Activated CD4-positive, alpha-beta memory T cell treated with anti-CD3 and anti-CD28 coated beads for 36 hours (primary cell): ENCODE measurements around the gene CCDC198. TPM values are rescaled to one million over a fixed set of nuclear protein-coding genes. Genes with fewer than 3 reads are reported as not detected.
A peak's percentile ranks its signal among the peaks of the same experiment; 100 is the strongest.

Source experiments
- CTCF ChIA-PET: fragments of 350-600 bp; sonication (Branson Sonifier 250); formaldehyde crosslinking; loops from one replicate; lab custom pipeline; 2021; ENCODE audit warnings: antibody characterized with exemption, inconsistent platforms; lab: Charles Lee
- POLR2A ChIA-PET: fragments of 350-600 bp; sonication (Branson Sonifier 250); formaldehyde crosslinking; loops from one replicate; lab custom pipeline; 2021; ENCODE audit warnings: antibody characterized with exemption; lab: Charles Lee
- DNase-seq: peaks from one replicate; pipeline ENCODE4 v3.0.0-alpha.2; 2020
- H3K27ac Mint-ChIP-seq: one replicate; pipeline ENCODE4 v1.8.0; 2021; ENCODE audit warnings: mixed read lengths
- H3K27me3 Mint-ChIP-seq: one replicate; pipeline ENCODE4 v1.8.0; 2021; ENCODE audit warnings: mixed read lengths
- H3K36me3 Mint-ChIP-seq: one replicate; pipeline ENCODE4 v1.8.0; 2021; ENCODE audit warnings: mixed read lengths
- H3K4me1 Mint-ChIP-seq: one replicate; pipeline ENCODE4 v1.8.0; 2021; ENCODE audit warnings: low read depth, mixed read lengths
- H3K4me3 Mint-ChIP-seq: one replicate; pipeline ENCODE4 v1.8.0; 2021; ENCODE audit warnings: mild to moderate bottlenecking, mixed read lengths
- H3K9me3 Mint-ChIP-seq: one replicate; pipeline ENCODE4 v1.8.0; 2021; ENCODE audit warnings: mixed read lengths
- intact Hi-C: fragments of 100-400 bp; cut with micrococcal nuclease; formaldehyde crosslinking; loops from one replicate; pipeline ENCODE4 v1.15.1; 2023
- total RNA-seq, 2 experiments: library from RNA; stranded (reverse); gene quantifications; one replicate each; pipeline ENCODE4 v1.2.3, GENCODE V29; 2021

The CCDC198 gene, protein sequence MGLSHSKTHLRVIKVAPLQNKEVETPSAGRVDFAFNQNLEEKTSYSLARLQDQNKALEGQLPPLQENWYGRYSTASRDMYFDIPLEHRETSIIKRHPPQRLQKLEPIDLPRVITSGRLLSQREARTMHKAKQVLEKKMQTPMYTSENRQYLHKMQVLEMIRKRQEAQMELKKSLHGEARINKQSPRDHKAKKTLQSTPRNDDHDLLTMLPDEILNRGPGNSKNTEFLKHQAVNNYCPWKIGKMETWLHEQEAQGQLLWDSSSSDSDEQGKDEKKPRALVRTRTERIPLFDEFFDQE
- not detected for total RNA-seq

DNA sequence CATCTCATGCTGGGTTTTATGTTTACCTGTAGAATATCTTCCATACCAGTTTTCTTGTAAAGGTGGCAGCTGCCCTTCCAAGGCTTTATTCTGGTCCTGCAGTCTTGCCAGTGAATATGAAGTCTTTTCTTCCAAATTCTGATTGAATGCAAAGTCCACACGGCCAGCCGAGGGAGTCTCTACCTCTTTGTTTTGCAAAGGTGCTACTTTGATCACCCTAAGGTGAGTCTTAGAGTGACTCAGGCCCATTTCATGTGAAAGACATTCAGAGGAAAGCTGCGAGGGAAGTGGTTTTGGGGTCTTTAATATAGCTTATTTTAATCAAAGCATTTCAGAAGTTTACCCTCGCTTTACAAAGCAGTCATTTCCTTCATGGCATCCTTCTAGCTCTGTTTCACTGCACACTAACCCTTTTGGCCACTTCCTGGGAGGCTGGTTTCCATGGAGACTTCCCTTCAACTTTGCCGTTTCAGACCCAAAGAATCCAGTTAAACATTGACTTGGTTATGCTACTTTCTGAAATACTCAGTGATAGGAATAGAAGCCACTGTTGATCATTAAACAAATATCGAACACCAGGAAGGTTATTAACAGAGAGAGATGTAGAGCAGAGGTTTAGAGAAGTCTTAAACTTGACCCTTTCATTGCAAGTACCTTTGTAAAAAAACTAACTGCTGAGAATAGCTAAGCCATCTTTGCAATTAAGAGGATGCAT is at the start of gene CCDC198:
CCDC198 (minus strand) TSS at position 391 of the 715 bp plus-strand sequence; CDS start at position 249, 142 bp downstream.
- no peak for DNase-seq
- Mint-ChIP-seq H3K9me3 (no peaks in the 10 kb centered on the region), H3K4me1 (no peaks in the 10 kb centered on the region), H3K27me3 (peaks cover 2% of the 10 kb centered on the region), H3K36me3 (no peaks in the 10 kb centered on the region), H3K27ac (no peak within 1 kb of the TSS), H3K4me3 (no peak within 1 kb of the TSS)
- intact Hi-C loops, result no loop called here
- CTCF ChIA-PET, result no interaction called here
- POLR2A ChIA-PET, result no interaction called here

DNA sequence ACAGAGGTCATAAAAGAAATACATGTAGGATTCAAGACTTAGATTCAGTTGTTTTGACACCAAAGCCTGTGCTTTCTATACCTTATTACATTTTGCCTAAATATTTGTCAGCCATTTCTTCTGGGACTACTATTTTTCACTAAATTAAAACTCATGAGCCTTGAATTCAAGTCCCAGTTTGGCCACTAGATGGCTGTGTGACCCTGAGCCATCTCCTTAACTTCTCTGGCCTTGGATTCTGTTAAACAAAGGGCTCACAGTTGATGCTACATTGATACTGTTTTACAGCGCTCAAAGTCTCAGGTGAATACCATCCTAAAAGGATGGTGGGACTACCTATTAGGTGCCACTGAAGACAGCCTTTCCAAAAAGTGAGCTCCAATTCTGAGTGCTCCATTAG is 39.6 kb upstream of the CCDC198 start:
- Mint-ChIP-seq H3K27me3 (peaks cover 7% of the 10 kb centered on the region), H3K4me3 (no peak overlapping the region)
- CTCF ChIA-PET, result interaction anchor here (1.5 to 2.0 kb wide), 2 partner anchors 25 to 540 kb away, joined by 3 to 4 read pairs; no protein-coding TSS in a partner anchor

DNA sequence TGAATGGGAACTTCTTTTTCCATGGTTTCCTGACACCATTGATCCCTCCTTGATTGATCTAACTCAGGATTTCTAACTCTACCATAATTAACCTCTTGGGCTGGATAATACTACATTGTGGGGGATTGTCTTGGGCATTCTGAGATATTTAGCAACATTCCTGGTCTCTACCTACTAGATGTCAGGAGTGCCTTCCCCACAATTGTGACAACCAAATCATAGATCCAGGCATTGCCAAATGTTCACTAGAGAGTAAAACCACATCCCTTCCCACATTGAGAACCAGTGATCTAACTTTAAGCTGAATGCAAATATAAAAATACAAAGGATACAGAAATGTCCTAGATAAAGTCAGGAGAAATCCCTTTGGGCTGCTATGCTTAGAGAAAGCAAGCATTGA is 36.9 kb upstream of the CCDC198 start:
- intact Hi-C loops, result no loop called here
- peaks cover 7% of the 10 kb centered on the region for H3K27me3 Mint-ChIP-seq

More for the DNA sequence above, 39.6 kb upstream of the CCDC198 start:
- no peaks in the 10 kb centered on the region for H3K4me1 Mint-ChIP-seq
- peaks cover 13% of the 10 kb centered on the region for H3K9me3 Mint-ChIP-seq
- peak; percentile 20 for DNase-seq
- H3K36me3 Mint-ChIP-seq, result no peaks in the 10 kb centered on the region
- no peak overlapping the region for H3K27ac Mint-ChIP-seq
- POLR2A ChIA-PET, result no interaction called here
- intact Hi-C loops, result loop anchor here (1.0 kb wide), 1 partner anchor 539 kb away; no protein-coding TSS in a partner anchor

DNA sequence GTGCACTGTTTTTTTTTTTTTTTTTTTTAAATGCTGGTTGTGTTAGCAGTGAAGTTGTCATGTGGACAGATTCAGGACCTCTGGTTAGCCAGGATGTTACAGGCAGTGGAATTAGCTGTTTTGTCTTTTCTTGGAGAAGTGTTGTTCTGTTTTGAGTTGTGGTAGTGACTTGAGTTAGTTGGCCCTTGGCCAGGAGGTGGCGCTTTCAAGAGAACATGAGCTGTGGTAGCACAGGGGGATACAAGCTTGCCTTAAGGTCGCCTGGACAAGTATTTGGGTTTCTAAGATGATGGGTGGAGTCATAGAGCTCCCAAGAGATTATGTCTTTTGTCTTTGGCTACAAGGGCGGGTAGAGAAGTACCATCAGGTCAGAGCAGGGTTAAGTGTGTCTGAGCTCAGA is 33.3 kb upstream of the CCDC198 start:
- H3K9me3 Mint-ChIP-seq, result peaks cover 33% of the 10 kb centered on the region
- CTCF ChIA-PET, result no interaction called here
- intact Hi-C loops, result no loop called here
- H3K4me3 Mint-ChIP-seq, result no peak overlapping the region
- peaks cover 7% of the 10 kb centered on the region for H3K27me3 Mint-ChIP-seq
- no peaks in the 10 kb centered on the region for H3K4me1 Mint-ChIP-seq
- POLR2A ChIA-PET, result no interaction called here
- H3K36me3 Mint-ChIP-seq, result no peaks in the 10 kb centered on the region
- DNase-seq, result no peak
- no peak overlapping the region for H3K27ac Mint-ChIP-seq

More for the DNA sequence above, 36.9 kb upstream of the CCDC198 start:
- CTCF ChIA-PET, result no interaction called here
- Mint-ChIP-seq H3K4me1 (no peaks in the 10 kb centered on the region), H3K9me3 (peaks cover 17% of the 10 kb centered on the region), H3K36me3 (no peaks in the 10 kb centered on the region), H3K27ac (no peak overlapping the region), H3K4me3 (no peak overlapping the region)
- POLR2A ChIA-PET, result no interaction called here
- DNase-seq, result no peak

DNA sequence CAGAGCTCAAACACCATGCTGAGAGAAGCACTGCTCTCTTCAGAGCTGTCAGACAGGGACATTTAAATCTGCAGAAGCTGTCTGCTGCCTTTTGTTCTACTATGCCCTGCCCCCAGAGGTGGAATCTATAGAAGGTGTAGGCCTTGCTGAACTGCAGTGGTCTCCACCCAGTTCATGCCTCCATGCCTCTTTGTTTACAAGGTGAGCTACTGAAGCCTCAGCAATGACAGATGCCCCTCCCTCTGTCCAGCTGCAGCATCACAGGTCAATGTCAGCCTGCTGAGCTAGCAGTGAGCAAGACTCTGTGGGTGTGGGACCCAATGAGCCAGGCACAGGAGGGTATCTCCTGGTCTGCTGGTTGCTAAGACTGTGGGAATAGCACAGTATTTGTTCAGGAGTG is 25.4 kb upstream of the CCDC198 start:
- Mint-ChIP-seq H3K36me3 (peaks cover 5% of the 10 kb centered on the region), H3K4me3 (no peak overlapping the region), H3K27me3 (peaks cover 3% of the 10 kb centered on the region), H3K9me3 (peaks cover 59% of the 10 kb centered on the region), H3K4me1 (no peaks in the 10 kb centered on the region), H3K27ac (no peak overlapping the region)
- CTCF ChIA-PET, result no interaction called here
- POLR2A ChIA-PET, result no interaction called here
- intact Hi-C loops, result no loop called here
- DNase-seq, result no peak

DNA sequence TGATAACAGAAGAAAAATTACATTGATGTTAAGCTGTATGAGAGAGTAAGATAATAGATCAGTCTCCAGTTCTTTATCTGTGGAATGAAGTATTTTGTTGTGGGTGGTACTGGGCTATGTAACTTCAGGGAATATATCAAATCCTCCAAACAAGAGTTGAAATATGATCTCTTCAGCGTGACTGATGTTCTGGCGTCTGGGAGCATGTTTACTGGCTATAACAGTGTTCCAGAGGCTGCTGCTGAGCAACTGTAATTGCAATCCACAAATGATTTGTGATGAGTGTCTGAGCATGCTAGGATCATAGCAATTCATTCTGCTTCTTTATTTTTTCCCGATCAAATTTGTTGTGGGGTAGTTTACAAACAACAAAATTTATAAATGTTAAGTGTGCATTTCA is 18.6 kb upstream of the CCDC198 start:
- Mint-ChIP-seq H3K36me3 (peaks cover 2% of the 10 kb centered on the region), H3K4me3 (no peak overlapping the region), H3K9me3 (peaks cover 25% of the 10 kb centered on the region), H3K27ac (no peak overlapping the region), H3K27me3 (peaks cover 3% of the 10 kb centered on the region), H3K4me1 (no peaks in the 10 kb centered on the region)
- POLR2A ChIA-PET, result no interaction called here
- CTCF ChIA-PET, result no interaction called here
- no peak for DNase-seq
- intact Hi-C loops, result no loop called here

DNA sequence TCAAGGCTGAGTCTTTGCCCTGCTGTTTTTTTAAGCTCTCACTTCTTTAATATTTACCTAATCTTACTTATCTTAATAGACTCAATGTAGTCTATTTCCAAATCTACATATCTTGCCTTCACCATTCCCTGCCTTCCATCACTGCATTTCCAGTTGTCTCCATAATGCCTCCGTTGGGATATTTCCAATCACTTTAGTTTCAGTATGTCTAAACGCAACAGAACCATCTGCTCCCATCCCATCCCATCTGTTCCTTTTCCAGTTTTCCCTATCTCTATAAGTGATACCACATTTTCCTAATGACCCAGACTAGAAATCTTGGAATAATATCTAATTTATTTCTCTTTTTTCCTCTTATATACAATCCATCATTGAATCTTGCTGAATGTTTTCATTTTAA is 15.1 kb upstream of the CCDC198 start:
- Mint-ChIP-seq H3K27ac (no peak overlapping the region), H3K4me1 (no peaks in the 10 kb centered on the region), H3K4me3 (no peak overlapping the region), H3K9me3 (peaks cover 3% of the 10 kb centered on the region), H3K27me3 (peaks cover 2% of the 10 kb centered on the region), H3K36me3 (no peaks in the 10 kb centered on the region)
- intact Hi-C loops, result no loop called here
- POLR2A ChIA-PET, result no interaction called here
- no peak for DNase-seq
- CTCF ChIA-PET, result no interaction called here

DNA sequence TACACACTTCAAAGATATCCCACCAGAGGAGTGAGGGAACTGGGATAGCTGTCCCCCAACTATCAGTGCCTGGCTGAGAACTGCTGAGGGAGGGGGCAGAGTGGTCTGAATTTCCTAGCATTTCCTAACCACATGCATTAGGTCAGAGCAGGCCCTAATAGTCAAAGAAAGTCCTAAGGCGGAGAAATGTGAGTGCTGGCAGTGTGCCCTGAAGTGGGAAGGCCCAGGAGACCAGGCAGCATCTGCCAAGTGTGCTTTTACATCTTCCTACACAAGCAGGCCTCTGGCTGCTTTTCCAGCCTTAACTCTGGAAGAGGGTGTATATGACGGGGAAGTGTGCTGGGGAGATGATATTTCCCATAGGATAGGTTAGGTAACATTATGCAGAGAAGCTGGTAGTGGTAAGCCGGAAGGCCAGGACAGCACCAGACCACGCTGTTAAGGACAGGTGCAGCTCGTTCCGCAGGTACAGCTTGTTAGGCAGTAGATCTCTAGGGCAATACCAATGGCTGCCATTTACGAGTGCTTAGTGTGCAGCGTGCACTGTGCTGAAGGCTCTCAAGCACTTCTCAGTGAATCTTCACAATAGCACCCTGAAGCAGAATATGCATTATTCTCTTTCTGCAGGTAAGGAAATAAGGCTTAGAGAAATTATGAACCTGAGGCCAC is 9.1 kb upstream of the CCDC198 start:
- Mint-ChIP-seq H3K27me3 (no peaks in the 10 kb centered on the region), H3K4me1 (no peaks in the 10 kb centered on the region), H3K4me3 (no peak overlapping the region), H3K9me3 (no peaks in the 10 kb centered on the region), H3K36me3 (no peaks in the 10 kb centered on the region), H3K27ac (no peak overlapping the region)
- ChIA-PET CTCF (no interaction called here), POLR2A (no interaction called here)
- no peak for DNase-seq
- intact Hi-C loops, result no loop called here

DNA sequence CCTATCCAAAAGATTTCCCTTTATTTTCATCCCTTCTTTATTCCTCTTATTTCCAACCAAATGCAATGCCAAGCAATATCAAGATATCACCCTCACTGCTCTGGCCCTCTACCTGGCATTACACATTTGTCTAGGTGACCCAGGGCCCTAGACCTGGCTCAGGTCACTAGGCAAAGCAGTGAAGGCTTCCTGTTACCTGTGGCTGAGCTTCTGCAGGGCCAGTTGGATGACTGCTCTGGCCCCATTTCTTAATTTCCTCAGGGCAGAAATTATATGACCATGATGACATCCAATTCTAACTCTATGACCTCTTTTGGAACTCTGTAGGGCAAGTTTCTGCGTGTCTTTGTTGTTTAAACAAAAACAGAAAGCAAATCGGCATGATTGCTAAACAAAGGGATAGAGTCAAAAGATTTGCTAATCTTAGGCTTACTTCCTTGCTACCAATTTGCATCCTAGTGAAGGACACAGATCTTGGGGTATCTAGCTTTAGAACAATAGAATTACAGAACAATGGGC is 7.4 kb upstream of the CCDC198 start:
- no peak for DNase-seq
- H3K9me3 Mint-ChIP-seq, result no peaks in the 10 kb centered on the region
- POLR2A ChIA-PET, result no interaction called here
- no peak overlapping the region for H3K4me3 Mint-ChIP-seq
- intact Hi-C loops, result no loop called here
- H3K4me1 Mint-ChIP-seq, result no peaks in the 10 kb centered on the region
- CTCF ChIA-PET, result no interaction called here
- H3K27ac Mint-ChIP-seq, result no peak overlapping the region
- no peaks in the 10 kb centered on the region for H3K27me3 Mint-ChIP-seq
- no peaks in the 10 kb centered on the region for H3K36me3 Mint-ChIP-seq

DNA sequence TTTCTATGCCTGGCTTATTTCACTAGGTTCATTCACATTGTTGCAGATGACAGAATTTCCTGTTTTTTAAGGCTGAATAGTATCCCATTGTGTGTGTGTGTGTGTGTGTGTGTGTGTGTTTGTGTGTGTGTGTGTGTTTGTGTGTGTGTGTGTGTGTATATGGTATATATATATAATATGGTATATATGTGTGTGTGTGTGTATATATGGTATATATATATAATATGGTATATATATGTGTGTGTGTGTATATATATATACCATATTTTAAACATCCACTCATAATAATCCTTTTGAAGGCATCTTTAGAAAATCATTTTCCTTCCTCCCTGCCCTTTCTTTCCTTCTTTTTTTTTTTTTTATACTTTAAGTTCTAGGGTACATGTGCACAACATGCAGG is 5.0 kb upstream of the CCDC198 start:
- no peaks in the 10 kb centered on the region for H3K4me1 Mint-ChIP-seq
- H3K4me3 Mint-ChIP-seq, result no peak overlapping the region
- H3K27me3 Mint-ChIP-seq, result no peaks in the 10 kb centered on the region

DNA sequence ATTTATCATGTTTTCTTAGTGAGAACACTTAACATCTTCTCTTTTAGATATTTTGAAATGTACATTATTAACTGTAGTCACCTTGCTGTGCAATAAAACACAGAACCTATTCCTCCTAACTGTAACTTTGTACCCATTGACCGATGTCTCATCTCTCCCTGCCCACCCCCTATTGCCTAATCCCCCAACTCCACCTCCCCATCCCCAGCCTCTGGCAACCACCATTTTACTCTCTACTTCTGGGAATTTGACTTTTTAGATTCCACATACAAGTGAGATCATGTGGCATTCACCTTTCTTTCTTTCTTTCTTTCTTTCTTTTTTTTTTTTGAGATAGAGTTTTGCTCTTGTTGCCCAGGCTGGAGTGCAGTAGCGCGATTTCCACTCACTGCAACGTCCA is 4.4 kb upstream of the CCDC198 start:
- no peak overlapping the region for H3K27ac Mint-ChIP-seq
- POLR2A ChIA-PET, result no interaction called here
- intact Hi-C loops, result no loop called here
- H3K4me1 Mint-ChIP-seq, result no peaks in the 10 kb centered on the region
- CTCF ChIA-PET, result no interaction called here
- H3K9me3 Mint-ChIP-seq, result no peaks in the 10 kb centered on the region
- DNase-seq, result no peak
- no peaks in the 10 kb centered on the region for H3K36me3 Mint-ChIP-seq
- no peaks in the 10 kb centered on the region for H3K27me3 Mint-ChIP-seq
- H3K4me3 Mint-ChIP-seq, result no peak overlapping the region

More for the DNA sequence above, 5.0 kb upstream of the CCDC198 start:
- DNase-seq, result no peak
- no peak overlapping the region for H3K27ac Mint-ChIP-seq
- intact Hi-C loops, result no loop called here
- CTCF ChIA-PET, result no interaction called here
- H3K36me3 Mint-ChIP-seq, result no peaks in the 10 kb centered on the region
- POLR2A ChIA-PET, result no interaction called here
- H3K9me3 Mint-ChIP-seq, result no peaks in the 10 kb centered on the region

DNA sequence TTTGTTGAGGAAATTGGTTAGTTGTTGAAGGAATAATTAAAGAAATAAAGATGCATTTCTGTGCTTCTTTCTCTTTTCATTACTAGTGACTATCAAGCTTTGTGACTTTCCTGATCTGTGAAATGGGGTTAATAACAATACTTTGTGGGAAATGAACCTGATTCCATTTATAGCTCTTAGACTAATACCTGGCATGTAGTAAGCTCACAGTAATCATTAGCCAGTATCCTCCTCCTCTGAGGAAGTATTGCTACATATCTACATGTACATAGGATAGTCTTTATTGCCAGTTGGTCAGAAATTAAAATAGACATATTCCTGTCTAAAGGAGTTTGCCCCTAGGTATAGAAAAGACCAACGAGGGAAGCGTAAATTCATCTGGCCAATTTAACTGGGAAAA is 1.8 kb upstream of the CCDC198 start:
- Mint-ChIP-seq H3K36me3 (no peaks in the 10 kb centered on the region), H3K4me1 (no peaks in the 10 kb centered on the region), H3K27me3 (no peaks in the 10 kb centered on the region), H3K27ac (no peak overlapping the region), H3K9me3 (no peaks in the 10 kb centered on the region), H3K4me3 (no peak overlapping the region)
- ChIA-PET CTCF (interaction anchor here (1.1 kb wide), 1 partner anchor 8 kb away, joined by 4 read pairs; no protein-coding TSS in a partner anchor), POLR2A (no interaction called here)
- no peak for DNase-seq
- intact Hi-C loops, result no loop called here
